GM19035 (cell line): ENCODE measurements around the gene BCAR1.
"Not testable (repeated sequence)": the region's sequence is repeated elsewhere in the genome, so short reads cannot be mapped to it uniquely, and the experiment has no call there.

ENCODE experiments used
- ATAC-seq: cut with Tn5 transposase; IDR thresholded peaks from one replicate; pipeline ENCODE4 v1.9.1; 2021; ENCODE audit not compliant: unreplicated experiment

Gene BCAR1

GRCh38 chr16:75226550-75227360, 24.7 kb downstream of the BCAR1 start:
- ATAC-seq, result no peak

DNA sequence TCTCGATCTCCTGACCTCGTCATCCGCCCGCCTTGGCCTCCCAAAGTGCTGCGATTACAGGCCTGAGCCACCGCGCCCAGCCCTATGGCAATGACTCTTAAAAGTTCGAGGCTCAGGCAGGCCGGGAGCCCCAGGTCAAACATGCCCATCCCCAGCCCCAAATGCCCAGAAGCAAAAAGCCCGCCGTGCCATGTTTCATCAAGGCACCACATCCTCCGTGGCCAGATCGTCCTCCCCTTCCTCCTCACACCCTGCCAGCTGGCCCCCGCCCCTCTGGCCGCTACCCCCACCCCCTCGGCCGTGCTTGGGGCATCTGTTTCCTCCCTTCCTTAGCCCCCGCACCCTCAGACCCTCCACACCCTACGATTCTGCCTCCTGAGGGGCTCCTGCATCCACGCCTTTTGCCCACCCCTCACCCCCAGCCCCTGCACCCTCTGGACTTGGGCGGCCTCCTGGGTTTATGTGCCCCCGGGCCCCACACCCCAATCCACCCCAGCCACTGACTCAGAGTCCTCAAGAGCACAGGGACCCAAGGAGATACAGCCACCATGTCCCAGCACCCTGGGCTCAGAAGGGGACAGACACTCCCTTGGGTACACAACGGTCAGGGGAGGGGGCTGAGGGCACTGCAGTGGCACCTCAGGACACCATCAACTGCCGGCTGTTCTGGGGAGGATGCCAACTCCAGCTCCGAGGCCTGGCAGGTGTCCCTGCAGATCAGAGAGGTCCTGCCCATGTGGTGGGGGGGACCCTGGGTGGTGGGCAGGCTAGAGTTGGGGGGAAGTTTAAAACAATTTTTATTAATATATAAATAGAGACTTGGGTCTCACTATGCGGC, 25.5 kb downstream of the BCAR1 start:
- ATAC-seq, result no peak

DNA sequence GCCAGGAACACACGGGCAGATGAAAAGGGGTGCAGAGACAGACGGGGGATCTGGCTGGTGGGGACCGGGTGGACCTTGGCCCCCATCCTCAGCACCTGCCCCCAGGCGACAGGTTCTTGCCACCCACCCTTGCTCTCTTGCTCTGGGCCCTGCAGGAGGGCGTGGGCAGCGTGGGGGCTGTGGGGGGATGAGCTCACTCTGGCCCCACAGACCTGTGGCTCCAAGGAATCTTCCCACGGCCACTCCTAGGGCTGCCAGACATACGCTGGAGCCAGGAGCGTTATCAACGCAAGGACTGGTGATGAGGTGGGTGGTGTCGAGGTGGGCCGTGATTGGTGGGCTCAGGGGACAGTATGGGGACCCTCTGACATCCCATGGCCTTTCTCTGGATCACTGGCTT, 26.3 kb downstream of the BCAR1 start:
- ATAC-seq, result no peak

- ATAC-seq, result no peak
Observed at GRCh38 chr16:75224306-75225082, 26.9 kb downstream of the BCAR1 start.

DNA sequence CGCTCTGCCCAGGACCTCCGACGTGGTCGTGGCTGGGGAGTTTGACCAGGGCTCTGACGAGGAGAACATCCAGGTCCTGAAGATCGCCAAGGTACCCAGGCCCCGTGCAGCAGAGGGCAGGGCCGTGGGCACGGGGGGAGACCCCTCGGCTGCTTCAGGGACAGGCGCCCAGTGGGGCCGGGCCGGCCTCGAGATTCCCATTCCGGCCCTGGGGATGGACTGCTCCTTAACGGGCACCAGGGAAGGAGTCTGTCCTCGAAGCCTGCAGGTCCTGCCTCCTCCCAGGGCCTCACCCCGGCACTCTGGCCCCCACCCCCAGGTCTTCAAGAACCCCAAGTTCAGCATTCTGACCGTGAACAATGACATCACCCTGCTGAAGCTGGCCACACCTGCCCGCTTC, 28.3 kb downstream of the BCAR1 start:
- not testable (repeated sequence) for ATAC-seq

- no peak for ATAC-seq
Observed at GRCh38 chr16:75222271-75222783, 29.1 kb downstream of the BCAR1 start.

DNA sequence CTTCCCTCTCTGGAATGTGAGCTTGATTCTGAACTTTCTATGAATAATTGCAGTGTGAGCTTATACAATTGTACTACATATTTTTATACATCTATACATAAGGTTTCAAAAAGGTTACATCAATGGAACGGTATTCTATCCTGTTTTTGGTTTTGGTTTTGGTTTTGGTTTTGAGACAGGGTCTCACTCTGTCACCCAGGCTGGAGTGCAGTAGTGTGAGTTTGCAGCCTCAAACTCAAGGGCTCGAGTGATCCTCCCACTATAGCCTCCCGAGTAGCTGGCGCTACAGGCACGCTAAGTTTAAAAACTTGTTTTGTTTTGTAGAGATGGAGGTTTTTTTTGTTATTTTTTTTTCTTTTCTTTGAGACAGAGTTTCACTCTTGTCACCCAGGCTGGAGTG, 31.6 kb downstream of the BCAR1 start:
- ATAC-seq, result peak; percentile 58

DNA sequence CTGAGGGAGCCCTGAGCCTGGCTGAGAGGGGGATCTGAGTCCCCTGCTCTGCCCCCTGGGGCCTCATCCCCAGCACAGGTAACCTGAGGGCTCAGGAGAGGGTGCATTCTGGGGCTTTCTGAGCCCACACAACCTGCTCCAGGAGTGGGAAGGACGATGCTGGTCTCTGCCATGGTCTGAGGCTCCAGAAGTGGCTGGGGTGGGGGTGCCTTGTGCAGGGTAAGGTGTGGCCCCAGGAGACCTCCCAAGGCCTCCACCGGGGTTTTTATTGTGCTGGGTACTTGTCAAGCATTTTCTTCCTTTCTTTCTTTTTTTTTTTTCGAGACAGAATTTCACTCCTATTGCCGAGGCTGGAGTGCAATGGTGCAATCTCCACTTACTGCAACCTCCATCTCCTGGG, 32.3 kb downstream of the BCAR1 start:
- ATAC-seq, result no peak

GRCh38 chr16:75218256-75219076, 33.0 kb downstream of the BCAR1 start, which contains the start of gene CTRB1:
Gene CTRB1, plus strand, starts transcription at chr16:75218988. Its CDS starts 20 bp downstream, at chr16:75219008.
- peak; percentile 54 for ATAC-seq

DNA sequence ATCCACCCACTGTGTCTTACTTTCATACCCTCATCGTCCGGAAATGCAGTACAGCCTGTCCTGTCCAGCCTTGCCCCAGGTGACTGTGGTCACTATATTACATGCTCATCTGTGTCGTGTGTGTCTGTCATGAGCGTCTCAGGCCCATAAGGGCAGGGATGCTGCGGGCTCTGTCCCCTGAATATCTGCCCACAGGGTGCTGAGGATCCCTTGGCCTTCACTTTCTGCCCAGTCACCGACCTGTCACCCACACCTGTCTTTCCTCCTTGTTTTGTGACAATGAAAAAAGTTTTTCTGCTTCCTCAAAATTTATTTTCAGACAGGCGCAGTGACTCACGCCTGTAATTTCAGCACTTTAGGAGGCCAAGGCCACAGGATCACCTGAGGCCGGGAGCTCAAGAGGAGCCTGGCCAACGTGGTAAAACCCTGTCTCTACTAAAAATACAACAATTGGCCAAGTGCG, 34.0 kb downstream of the BCAR1 start:
- no peak for ATAC-seq

DNA sequence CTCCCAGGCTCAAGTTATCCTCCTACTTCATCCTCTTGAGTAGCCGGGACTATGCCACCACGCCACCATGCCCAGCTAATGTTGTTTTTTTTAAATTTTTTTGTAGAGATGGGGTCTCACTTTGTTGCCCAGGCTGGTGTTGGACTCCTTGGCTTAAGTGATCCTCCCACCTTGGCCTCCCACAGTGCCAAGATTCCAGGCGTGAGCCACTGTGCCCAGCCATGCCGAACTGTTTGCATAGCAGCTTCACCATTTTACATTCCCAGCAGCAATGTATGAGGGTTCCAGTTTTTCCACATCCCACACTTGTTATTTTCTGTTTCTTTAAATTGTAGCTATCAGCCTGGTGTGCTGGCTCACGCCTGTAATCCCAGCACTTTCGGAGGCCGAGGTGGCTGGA, 34.8 kb downstream of the BCAR1 start:
- no peak for ATAC-seq

DNA sequence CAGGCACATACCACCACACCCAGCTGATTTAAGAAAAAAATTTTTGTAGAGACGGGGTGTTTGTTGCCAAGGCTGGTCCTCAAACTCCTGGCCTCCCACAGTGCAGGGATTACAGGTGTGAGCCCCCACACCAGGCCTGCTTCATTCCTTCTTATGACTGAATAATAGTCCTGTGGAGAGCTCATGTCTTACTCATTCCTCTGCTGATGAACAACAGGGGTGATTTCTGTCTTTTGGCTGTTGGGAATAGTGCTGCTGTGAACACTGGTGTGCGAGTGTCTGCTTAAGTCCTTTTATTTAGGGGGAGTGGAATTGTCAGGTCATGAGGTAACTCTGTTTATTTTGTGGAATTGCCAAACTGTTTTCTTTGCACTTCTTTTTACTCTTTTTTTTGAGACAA, 35.3 kb downstream of the BCAR1 start:
- ATAC-seq, result no peak

GRCh38 chr16:75211286-75211685, 40.1 kb downstream of the BCAR1 start:
- ATAC-seq, result not testable (repeated sequence)

DNA sequence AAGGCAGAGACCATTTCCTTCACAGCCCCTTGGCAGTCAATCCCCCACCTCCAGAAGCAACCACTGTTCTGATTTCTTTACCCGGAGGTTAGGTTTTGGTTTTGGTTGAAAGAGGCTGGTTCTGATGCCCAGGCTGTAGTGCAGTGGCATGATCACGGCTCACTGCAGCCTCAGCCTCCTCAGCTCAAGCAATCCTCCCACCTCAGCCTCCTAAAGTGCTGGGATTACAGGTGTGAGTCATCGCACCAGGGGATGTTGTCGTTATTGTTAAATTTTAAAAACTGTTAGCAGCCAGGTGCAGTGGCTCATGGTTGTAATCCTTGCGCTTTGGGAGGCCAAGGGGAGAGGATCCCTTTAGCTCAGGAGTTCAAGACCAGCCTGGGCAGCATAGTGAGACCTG, 41.5 kb downstream of the BCAR1 start:
- ATAC-seq, result no peak

- ATAC-seq, result not testable (repeated sequence)
Observed at GRCh38 chr16:75209514-75209913, 41.9 kb downstream of the BCAR1 start.

DNA sequence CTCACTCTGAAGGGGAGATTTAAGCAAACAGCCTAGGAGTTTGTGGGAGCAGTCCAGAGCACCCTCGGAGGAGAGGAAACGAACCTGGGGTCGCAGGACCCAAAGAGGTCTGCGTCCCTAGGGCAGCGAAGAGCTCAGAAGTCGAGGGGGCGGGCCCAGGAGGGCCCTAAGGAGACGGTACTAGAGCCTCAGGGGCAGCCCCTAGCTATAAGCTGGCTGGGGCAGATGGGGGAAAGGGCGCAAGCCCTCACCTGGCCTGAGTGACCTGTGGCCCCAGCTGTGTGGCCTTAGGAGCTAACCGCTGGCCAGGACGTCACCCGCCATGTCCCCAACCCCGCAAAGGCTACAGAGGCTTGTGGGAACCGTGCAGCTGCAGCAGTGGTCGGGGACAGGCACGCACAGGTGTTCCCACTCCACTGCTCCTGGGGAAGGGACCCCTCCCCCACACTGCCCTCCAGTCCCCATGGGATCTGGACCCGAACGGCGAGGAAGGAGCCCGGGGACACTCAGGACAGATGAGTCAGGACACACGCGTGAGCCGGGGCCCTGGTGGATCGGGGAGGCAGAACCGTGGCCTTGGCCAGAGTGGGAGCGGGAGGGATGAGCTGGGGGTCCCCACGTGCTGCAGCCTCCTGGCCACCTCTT, 42.4 kb downstream of the BCAR1 start:
- no peak for ATAC-seq

DNA sequence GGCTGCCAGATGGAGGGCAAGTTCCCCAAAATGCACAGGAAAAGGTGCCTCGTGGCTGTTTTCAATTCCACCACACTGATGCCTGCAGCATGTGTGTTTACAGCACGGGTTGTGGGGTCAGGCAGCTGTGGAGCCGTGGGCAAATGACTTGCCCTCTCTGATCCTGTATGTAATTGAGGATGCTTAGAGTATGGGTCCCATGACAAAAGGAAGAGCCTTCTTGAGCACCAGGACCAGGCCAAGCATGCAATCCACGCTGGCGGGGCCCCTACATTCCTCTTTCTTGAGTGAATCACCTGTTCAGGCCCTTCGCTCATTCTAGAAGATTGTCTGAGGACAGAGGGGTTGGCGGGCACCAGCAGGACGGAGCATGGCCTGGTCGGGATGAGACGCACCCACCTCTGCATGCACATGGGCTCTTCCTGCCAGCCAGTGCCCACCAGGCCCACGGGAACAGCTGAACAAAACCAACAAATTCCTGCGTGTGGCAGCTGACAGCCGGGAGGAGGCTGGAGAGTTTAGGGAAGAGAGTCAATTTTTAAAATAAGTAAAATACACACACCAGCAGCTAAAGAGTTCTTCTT, 43.1 kb downstream of the BCAR1 start:
- no peak for ATAC-seq

DNA sequence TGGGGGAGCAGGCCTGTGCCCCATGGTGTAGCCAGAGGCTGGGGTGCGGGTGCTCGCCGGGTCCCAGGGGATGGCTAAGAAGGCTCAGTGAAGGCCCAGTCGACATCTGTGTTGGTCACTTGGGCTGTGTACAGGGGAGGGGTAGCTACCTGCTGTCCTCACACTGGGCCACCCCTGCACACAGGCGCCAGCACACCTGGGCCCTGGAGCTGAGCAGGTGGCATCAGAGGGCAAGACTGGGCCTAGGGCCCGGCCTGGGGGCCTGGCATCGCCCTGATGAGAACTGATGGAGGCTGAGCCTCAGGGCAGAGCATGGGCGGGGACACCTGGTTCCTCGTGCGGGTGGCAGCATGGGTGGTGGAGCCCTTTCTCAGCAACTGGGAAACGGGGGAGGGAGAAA, 43.6 kb downstream of the BCAR1 start:
- no peak for ATAC-seq

GRCh38 chr16:75206749-75207451, 44.5 kb downstream of the BCAR1 start, which contains the start of gene CTRB2:
Gene CTRB2, minus strand, starts transcription at chr16:75207161. Its CDS starts 20 bp downstream, at chr16:75207141.
- ATAC-seq, result no peak
